HG03354 (cell line): Measurements from ENCODE around the gene DPAGT1.
"Not testable (repeated sequence)": the region's sequence is repeated elsewhere in the genome, so short reads cannot be mapped to it uniquely, and the experiment has no call there.

Source experiments
- ATAC-seq: cut with Tn5 transposase; IDR thresholded peaks from one replicate; pipeline ENCODE4 v1.9.1; 2021; ENCODE audit warnings: mild to moderate bottlenecking; ENCODE audit not compliant: unreplicated experiment, poor library complexity, severe bottlenecking

The DPAGT1 gene

GRCh38 chr11:119067371-119068222, 34.1 kb downstream of the DPAGT1 start, which contains the start of gene VPS11:
Gene VPS11 (plus strand): TSS chr11:119067818. CDS start chr11:119067824, 6 bp downstream.
- peak; percentile 89 for ATAC-seq

DNA sequence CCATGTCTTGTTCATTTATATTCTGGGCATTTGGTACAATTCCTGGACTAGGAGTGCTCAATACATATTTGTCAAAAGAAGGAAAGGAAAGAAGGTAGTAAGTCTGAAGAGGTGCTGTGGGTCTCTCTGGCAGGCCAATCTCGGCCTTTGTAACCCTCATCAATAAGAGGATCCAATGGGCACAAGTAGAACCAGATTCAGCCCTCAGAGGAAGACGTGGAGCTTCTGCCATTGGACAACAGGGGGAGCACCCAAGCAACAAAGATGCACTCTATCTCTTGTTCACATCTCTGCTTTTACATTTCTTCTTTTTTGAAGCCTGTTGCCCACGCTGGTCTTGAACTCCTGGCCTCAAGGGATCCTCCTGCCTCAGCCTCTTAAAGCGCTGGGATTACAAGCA, 36.3 kb downstream of the DPAGT1 start:
- ATAC-seq = no peak

GRCh38 chr11:119062779-119063178, 38.9 kb downstream of the DPAGT1 start:
- ATAC-seq = no peak

GRCh38 chr11:119061256-119061655, 40.4 kb downstream of the DPAGT1 start:
- no peak for ATAC-seq

DNA sequence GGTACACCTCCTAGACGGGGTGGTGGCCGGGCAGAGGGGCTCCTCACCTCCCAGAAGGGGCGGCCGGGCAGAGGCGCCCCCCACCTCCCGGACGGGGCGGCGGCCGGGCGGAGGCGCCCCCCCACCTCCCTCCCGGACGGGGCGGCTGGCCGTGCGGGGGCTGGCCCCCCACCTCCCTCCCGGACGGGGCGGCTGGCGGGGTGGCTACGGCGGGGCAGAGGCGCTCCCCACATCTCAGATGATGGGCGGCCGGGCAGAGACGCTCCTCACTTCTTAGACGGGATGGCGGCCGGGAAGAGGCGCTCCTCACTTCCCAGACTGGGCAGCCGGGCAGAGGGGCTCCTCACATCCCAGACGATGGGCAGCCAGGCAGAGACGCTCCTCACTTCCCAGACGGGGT, 42.5 kb downstream of the DPAGT1 start:
- not testable (repeated sequence) for ATAC-seq

- peak; percentile 92 for ATAC-seq
Observed at GRCh38 chr11:119057000-119057769, 44.5 kb downstream of the DPAGT1 start, which contains the start of gene HYOU1. Gene HYOU1 (minus strand): TSS chr11:119057205. CDS start chr11:119056160, 1,045 bp downstream.

DNA sequence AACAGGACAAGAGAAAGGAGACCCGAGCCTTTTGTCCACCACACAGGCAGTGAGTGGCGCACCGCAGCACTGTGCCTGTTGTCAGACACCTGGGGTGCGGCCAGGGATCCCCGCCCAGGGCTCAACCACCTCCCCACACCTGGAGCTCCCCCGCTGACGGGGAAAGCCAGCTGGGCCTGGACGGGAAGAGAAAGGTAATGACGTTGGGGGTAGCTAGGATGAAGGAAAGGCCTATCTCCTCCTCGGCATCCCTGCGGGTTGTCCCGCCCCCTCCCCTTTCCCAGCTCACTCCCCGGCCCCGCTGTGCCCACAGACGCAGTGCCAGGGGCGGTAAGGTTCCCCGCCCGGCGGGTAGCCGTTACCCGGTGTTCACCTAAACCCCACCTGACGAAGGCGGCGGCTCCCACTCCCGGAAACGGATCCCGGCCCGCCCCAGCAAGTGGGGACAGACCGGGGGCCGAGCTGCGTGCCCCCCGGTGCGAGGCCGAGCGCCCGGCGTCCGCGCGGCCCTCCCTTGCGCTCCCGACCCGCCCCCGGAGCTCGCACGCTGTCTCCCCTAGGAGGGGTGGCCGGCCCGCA, 45.1 kb downstream of the DPAGT1 start:
- ATAC-seq = peak; percentile 19

GRCh38 chr11:119055901-119056300, 45.8 kb downstream of the DPAGT1 start:
- ATAC-seq = no peak

DNA sequence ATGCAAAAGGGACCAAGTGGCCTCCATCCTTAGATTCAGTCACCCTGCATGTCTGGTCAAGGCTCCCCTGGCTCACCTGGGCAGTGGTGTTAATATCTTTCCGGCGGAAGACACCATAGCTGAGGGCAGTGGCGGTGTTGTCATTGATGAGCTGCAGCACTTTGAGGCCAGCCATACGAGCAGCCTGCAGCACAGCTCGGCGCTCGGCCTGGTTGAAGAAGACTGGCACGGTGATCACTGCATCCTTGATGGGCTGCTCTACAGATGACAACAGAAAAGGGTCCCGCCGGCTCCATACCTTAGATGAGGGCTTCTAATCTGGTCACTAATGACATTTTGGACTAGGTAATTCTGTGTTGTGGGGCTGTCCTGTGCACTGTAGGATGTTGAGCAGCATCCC, 47.2 kb downstream of the DPAGT1 start:
- no peak for ATAC-seq

DNA sequence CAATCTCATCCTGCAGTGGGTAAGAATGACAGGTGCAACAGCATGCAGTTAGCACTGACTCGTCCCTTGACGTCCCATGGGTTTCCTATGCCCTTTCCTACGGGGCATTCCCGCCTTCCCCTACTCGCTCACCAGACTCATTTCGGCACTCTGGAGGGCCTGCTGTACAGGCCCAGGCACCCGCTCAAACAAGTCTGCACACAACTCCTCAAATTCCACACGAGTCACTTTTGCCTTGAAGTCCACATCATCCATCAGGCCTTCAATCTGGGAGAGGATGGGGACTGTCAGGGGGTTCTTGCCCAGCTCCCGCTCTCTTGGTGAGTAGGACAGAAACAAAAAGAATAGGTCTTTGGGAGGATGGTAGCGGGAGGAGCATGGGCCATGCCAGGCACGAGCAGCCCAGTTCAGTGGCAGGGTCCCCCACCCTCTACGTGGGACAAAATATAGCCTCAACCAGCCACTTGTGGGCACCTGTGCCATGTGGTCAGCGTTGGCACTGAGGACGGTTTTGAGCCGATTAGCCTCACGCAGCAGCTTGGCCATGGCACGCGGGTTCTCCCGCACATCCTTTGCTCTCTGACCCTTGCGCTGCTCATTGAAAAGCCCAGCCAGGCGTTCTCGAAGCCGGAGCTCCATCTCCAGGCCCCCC, 49.4 kb downstream of the DPAGT1 start:
- ATAC-seq = no peak

DNA sequence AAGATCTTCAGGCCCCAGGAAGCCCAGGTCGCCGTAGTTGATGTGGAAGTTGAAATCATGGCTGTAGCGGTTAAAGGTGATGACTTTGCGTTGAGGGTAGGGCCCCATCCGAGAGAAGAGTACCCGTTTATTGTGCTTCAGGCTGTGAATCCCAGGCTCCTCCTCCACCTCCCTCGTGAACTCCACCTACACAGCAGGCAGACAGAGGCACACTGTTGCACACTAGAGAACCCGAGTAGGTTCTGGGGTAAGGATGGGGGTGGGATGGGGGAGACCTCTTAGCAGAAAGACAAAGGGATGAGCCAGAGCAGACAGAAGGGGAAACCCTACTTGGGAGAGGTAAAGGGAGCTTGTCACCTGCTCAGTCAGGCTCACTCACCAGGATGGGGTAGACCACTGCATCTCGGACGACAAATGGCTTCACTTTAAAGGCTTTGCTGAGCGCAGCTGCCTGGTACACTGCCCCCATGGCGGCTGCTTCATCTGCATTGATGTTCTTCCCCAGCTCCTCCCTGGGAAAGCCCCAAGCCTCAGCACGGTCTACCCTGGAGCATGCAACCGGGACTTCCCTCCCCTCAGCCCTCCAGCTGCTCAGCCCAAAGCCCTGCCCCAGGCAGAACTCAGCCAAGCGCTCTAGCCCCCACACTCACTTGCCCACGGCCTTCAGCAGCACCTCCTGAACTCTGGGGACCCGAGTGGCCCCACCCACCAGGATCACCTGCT, 50.1 kb downstream of the DPAGT1 start:
- ATAC-seq = no peak

DNA sequence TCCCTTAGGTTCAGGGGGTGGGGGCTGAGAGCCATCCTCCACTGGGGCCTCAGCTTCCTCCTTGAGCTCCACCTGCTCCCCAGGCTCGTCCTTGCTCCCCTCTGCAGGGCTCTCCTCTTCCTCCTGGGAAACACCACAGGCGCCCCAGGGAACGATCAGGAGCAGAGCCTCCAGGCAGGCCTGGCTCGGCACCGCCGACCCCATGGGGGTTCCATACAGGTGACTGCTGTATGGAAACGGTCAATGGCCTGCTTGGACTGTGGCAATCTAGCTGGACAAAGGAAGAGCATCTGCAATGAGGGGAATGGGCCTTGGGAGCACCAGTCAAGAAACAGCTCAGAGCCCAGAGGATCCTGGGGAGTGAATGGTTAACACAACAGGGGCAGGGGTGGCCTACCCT, 52.6 kb downstream of the DPAGT1 start:
- ATAC-seq = no peak

DNA sequence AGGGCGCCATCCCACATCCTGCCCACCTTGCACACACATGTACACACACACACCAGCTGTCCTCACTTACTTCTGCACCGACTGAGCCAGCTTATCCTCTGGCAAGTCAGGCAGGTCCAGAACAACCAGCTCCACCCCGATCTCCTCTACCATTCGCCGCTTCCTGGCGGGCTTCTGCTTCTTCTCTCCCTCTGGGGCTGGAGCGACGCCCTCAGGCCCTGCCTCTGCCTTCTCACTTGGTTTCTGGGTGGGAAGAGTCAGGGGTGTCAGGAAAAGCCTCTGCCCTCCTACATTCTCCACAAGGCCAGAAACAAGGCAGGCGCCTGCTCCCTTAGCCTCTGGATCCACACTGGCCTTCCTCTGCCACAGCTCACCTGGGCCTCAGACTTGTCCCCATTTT, 53.0 kb downstream of the DPAGT1 start:
- ATAC-seq = no peak

DNA sequence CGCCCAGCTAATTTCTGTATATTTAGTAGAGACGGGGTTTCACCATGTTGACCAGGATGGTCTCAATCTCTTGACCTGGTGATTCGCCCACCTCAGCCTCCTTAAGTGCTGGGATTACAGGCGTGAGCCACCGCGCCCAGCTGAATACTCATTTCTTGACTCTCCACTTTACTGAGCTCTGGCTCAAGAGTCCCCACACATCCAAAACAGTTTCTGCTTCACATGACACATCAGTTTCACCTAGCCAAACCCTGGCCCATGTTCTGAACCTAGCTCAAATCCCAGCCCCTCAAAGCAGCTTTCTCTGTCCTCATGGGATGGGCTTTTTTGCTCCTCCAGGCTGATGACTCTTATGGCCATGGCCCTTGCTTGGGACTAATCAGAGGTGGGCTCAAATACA, 54.4 kb downstream of the DPAGT1 start:
- no peak for ATAC-seq
